ENCODE measurements around the gene HEPACAM2.
A peak's percentile ranks its signal among the peaks of the same experiment; 100 is the strongest.

The HEPACAM2 gene

DNA sequence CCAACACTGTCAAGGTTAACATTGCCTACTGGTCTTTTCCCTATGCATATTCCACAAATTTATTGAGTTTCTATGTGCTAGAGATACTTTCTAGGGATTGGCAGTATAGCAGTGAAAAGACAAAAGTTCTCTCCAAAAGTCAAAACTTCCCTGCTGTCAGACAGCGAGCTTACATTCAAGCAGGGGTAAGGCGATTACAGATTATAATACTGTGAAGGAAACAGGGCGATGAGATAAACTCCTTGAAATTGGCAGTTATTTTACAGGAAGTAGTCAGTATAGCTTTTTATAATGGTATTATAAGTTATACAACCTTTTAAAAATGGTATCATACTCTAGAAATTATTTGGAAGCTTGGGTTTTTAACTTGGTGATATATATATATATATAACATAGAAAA, 15.8 kb upstream of the HEPACAM2 start:
- TF ChIP-seq, protein P1, sequence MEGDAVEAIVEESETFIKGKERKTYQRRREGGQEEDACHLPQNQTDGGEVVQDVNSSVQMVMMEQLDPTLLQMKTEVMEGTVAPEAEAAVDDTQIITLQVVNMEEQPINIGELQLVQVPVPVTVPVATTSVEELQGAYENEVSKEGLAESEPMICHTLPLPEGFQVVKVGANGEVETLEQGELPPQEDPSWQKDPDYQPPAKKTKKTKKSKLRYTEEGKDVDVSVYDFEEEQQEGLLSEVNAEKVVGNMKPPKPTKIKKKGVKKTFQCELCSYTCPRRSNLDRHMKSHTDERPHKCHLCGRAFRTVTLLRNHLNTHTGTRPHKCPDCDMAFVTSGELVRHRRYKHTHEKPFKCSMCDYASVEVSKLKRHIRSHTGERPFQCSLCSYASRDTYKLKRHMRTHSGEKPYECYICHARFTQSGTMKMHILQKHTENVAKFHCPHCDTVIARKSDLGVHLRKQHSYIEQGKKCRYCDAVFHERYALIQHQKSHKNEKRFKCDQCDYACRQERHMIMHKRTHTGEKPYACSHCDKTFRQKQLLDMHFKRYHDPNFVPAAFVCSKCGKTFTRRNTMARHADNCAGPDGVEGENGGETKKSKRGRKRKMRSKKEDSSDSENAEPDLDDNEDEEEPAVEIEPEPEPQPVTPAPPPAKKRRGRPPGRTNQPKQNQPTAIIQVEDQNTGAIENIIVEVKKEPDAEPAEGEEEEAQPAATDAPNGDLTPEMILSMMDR (IDR thresholded peaks at IDR 0.05; ENCODE audit: low read length, missing control alignments), result no peak
- H3K4me3 ChIP-seq (replicated peaks; ENCODE audit: low read depth, low read length), result no peak overlapping the region
- DNase-seq (ENCODE audit: low read depth), result no peak

DNA sequence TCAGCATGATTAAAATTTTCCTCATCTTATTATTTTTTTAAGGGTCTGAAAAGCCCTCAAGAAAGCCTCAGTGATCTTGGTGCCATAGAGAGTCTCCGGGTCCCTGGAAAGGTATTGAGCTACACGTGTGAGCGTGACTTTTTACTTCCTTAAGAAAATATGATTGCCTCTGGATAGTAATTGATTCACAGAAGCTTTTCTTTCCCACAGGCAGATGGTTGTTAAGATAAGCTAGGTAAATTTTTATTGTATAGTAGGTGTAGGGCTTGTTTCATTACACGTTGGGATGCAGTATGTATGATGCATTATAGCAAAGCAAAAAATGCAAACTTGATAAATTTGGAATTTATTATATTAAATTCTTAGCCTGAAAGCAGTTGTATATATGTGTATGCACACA, 13.6 kb upstream of the HEPACAM2 start:
- TF ChIP-seq, protein P1 (IDR thresholded peaks at IDR 0.05; ENCODE audit: low read length, missing control alignments), result no peak
- H3K4me3 ChIP-seq (replicated peaks; ENCODE audit: low read depth, low read length), result no peak overlapping the region
- DNase-seq (ENCODE audit: low read depth), result no peak

DNA sequence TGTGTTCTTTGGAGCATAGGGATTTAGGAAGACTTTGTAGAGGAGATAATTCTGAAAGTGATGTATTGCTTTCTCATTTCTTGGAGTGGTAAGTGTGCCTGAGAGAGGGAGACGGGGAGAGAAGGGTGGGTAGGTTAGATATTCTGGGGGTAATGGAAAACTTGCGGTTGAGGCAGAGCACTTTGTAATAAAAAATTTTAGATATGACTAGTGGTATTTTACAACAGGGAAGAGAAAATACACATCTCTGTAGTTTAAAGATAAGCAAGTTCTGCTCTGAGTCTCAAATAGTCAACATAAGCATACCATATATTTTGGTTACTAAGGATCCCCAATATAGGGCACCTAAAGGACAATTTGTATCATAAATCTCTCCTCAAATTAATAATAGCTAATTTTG, 12.5 kb upstream of the HEPACAM2 start:
- no peak for DNase-seq (ENCODE audit: low read depth)
- H3K4me3 ChIP-seq (replicated peaks; ENCODE audit: low read depth, low read length), result no peak overlapping the region
- TF ChIP-seq, protein P1 (IDR thresholded peaks at IDR 0.05; ENCODE audit: low read length, missing control alignments), result no peak

DNA sequence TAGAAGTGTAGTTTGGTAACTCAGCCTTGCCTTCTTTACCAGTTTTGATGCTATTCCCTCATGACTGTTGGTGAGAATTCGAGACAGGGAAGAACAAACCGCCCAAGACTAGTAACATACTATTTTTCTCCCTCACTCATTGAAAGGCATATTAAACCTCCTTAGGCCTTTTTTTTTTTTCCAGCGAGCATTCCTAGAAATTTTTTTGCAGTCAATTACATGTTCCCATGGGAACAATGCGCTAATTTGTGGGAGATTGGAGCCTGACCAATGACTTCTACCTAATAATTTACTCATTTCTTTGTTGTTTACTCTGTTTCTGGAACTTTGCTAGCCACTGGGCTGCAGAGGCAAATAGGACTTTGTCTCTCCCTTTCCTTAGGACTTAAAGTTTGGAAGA, 11.9 kb upstream of the HEPACAM2 start:
- no peak overlapping the region for H3K4me3 ChIP-seq (replicated peaks; ENCODE audit: low read depth, low read length)
- TF ChIP-seq, protein P1 (IDR thresholded peaks at IDR 0.05; ENCODE audit: low read length, missing control alignments), result no peak
- no peak for DNase-seq (ENCODE audit: low read depth)

DNA sequence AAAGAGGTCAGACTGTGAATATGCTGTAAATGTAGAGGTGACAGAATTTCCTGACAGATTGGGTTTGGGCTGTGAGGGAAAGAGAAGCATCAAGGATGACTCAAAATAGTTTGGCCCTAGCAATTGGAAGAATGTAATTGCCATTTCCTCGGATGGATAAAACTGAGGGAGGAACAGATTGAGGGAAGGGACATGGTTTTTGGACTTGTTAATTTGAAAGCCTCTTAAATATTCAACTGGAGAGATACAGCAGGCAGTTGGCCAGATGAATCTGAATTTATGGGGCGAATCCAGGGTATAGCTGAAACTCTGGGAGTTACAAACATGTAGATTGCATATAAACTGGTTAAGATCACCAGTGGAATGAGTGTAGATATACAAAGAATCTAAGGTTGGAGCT, 9.3 kb upstream of the HEPACAM2 start:
- no peak overlapping the region for H3K4me3 ChIP-seq (replicated peaks; ENCODE audit: low read depth, low read length)
- no peak for DNase-seq (ENCODE audit: low read depth)
- TF ChIP-seq, protein P1 (IDR thresholded peaks at IDR 0.05; ENCODE audit: low read length, missing control alignments), result no peak

DNA sequence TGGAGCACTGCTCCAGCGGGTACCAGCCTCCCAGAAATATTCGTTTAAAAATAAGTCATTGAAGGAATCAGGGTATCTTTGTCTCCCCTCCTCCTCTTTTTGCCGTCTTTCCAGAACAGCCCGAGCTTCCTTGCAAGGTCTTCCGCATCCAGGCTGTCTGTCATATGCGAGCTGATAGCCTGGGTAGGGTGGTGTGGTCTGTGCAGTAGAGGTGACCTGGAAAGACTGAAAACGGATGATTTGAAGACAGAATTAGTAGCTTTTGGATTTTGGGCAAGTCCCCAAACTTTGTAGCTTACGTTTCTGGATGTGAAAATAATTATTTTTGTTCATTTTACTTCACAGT, 6.4 kb upstream of the HEPACAM2 start:
- peak overlapping the region; percentile 89 for H3K4me3 ChIP-seq (replicated peaks; ENCODE audit: low read depth, low read length)
- TF ChIP-seq, protein P1 (IDR thresholded peaks at IDR 0.05; ENCODE audit: low read length, missing control alignments), result no peak
- peak; percentile 2 for DNase-seq (ENCODE audit: low read depth)

DNA sequence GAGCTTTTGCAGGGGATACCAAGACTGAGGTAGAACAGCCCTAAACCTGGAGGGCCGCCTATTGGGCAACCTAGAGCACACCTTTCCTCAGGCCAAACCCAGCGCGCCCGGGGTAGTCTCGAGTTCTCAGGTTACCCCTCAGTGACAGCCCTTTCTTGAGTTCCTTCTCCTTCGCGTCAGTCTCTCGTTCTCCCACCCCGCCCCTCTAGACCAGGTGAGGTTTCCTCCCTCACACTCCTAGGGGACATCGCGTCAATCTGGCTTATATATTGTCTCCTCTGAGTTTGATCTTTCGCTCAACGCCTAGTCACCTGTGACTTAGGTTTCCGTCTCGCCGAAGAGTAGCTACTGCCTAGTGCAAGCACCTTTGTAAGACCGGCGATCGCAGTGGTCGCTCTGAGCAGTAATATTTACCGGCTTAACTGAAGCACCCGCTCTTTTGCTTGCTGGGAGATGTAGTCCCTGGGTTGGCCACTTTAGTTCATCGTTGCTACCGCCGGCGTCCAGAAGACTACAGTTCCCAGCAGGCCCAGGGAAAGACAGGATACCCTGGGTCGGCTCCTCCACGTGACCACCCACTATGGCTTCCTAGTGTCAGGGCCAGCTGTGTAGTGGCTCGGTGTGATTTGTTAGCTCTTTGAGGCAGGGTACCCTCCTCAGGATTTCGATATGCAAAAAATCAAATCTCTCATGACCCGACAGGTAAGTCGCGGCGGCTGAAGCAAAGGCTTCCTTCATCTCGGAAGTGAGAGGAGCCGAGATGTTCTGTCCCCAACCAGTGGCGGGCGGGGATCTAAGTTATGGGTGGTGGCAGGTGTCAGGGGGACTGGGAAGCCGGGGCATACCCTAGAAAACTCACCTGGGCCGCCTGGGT, 5.8 kb upstream of the HEPACAM2 start, which contains the start of gene VPS50:
Gene VPS50, plus strand, starts transcription at position 568 of the 874 bp plus-strand sequence. Its CDS starts 102 bp downstream, at position 670.
- TF ChIP-seq, protein P1 (IDR thresholded peaks at IDR 0.05; ENCODE audit: low read length, missing control alignments), result no peak
- peak; percentile 97 for DNase-seq (ENCODE audit: low read depth)
- H3K4me3 ChIP-seq (replicated peaks; ENCODE audit: low read depth, low read length), result peak within 1 kb of the TSS; percentile 89

Measured in fibroblast of pulmonary artery (primary cell).